Panc1 (cell line): ENCODE data around the gene USP3. TPM values are rescaled to one million over a fixed set of nuclear protein-coding genes. Genes with fewer than 3 reads are reported as not detected.
"Not testable (repeated sequence)": the region's sequence is repeated elsewhere in the genome, so short reads cannot be mapped to it uniquely, and the experiment has no call there.

Experiments
- ATAC-seq: fragments of 200-7000 bp; cut with Tn5 transposase; 2 replicates; pipeline ENCODE4 v1.9.1; 2020; ENCODE audit warnings: mild to moderate bottlenecking, moderate library complexity
- BruUV-seq: library from RNA; stranded (reverse); fragments of 400-500 nt; replicated peaks from 2 replicates; lab custom pipeline; 2021; lab: Mats Ljungman, UMichigan
- CTCF ChIA-PET: fragments of 300-600 bp; sonication (Branson Sonifier 250); formaldehyde crosslinking; loops from one replicate; lab custom pipeline; 2022; ENCODE audit warnings: antibody characterized with exemption; lab: Charles Lee
- POLR2A ChIA-PET: fragments of 300-600 bp; sonication (Branson Sonifier 250); formaldehyde crosslinking; loops from one replicate; lab custom pipeline; 2022; ENCODE audit warnings: antibody characterized with exemption; lab: Charles Lee
- DNase-seq: peaks from one replicate; pipeline ENCODE4 v3.0.0-alpha.2; 2010; ENCODE audit warnings: low read depth, low spot score
- H3K27ac ChIP-seq: 2 replicates; pipeline ENCODE4 v1.5.1; 2011; ENCODE audit warnings: mild to moderate bottlenecking, low read length, inconsistent platforms
- H3K27me3 ChIP-seq: fragments of 200-500 bp; sonication (Bioruptor generic); 2 replicates; pipeline ENCODE4 v1.6.0; 2014; ENCODE audit warnings: low read length, inconsistent platforms; ENCODE audit not compliant: control insufficient read depth, insufficient read depth
- H3K36me3 ChIP-seq: fragments of 200-500 bp; sonication (Bioruptor generic); 2 replicates; pipeline ENCODE4 v1.5.1; 2014; ENCODE audit warnings: inconsistent platforms, mild to moderate bottlenecking, low read length, moderate library complexity; ENCODE audit not compliant: control insufficient read depth, insufficient read depth
- H3K4me1 ChIP-seq: 2 replicates; pipeline ENCODE4 v1.5.1; 2011; ENCODE audit warnings: inconsistent platforms, mild to moderate bottlenecking, low read length, moderate library complexity; ENCODE audit not compliant: control insufficient read depth, insufficient read depth
- H3K4me3 ChIP-seq, 2 experiments: 2 replicates each; pipeline ENCODE4 v1.5.1; 2011 to 2012; ENCODE audit warnings: low read depth in 2 of 2, low read length in 2 of 2, mild to moderate bottlenecking in 2 of 2, inconsistent platforms in 1 of 2, moderate library complexity in 1 of 2
- H3K9me3 ChIP-seq: fragments of 200-500 bp; sonication (Bioruptor generic); 2 replicates; pipeline ENCODE4 v1.5.1; 2014; ENCODE audit warnings: low read depth, mild to moderate bottlenecking, inconsistent platforms, low read length, moderate library complexity; ENCODE audit not compliant: control insufficient read depth, insufficient read depth
- CTCF ChIP-seq: fragments of 450-650 bp; IDR thresholded peaks from 2 replicates; pipeline ENCODE4 v1.5.1; 2017; ENCODE audit warnings: mild to moderate bottlenecking
- POLR2AphosphoS5 ChIP-seq: IDR thresholded peaks from 2 replicates; pipeline ENCODE4 v1.6.1; 2012; ENCODE audit warnings: mild to moderate bottlenecking, low read depth, low read length, moderate library complexity
- REST ChIP-seq, 2 experiments: IDR thresholded peaks; 2 replicates each; pipeline ENCODE4 v1.6.1; 2011 to 2012; ENCODE audit warnings: low read depth in 2 of 2, control low read depth in 1 of 2, low read length in 1 of 2, mild to moderate bottlenecking in 1 of 2, moderate library complexity in 1 of 2; ENCODE audit not compliant: insufficient read depth in 1 of 2
- SIN3A ChIP-seq: IDR thresholded peaks from 2 replicates; pipeline ENCODE4 v1.6.1; 2012; ENCODE audit warnings: low read depth, mild to moderate bottlenecking, low read length, moderate library complexity, borderline replicate concordance; ENCODE audit not compliant: insufficient read depth
- TCF7L2 ChIP-seq: IDR thresholded peaks from 2 replicates; pipeline ENCODE4 v1.6.1; 2011; ENCODE audit warnings: mild to moderate bottlenecking, low read depth, low read length, inconsistent platforms
- in situ Hi-C: cut with HindIII; loops from 2 replicates; pipeline ENCODE4 v1.10.0; 2016; ENCODE audit warnings: low sequenced_read_pairs, low pct_unique_long_range_greater_than_20kb
- intact Hi-C: fragments of 100-400 bp; cut with micrococcal nuclease; formaldehyde crosslinking; loops from one replicate; pipeline ENCODE4 v1.10.0; 2022; ENCODE audit not compliant: unreplicated experiment
- total RNA-seq: library from RNA; stranded (reverse); gene quantifications from one replicate; pipeline ENCODE4 v1.2.1, GENCODE V29; 2021; ENCODE audit not compliant: unreplicated experiment

Gene USP3
- total RNA-seq, 1 experiment from 2014 or later = 51.4 TPM

GRCh38 chr15:63520462-63520861 is 16.1 kb downstream of the USP3 start:
- H3K36me3 ChIP-seq, DNase-seq, in situ Hi-C loops, H3K27ac ChIP-seq, POLR2A ChIA-PET, H3K9me3 ChIP-seq, CTCF ChIA-PET, ATAC-seq, BruUV-seq, H3K27me3 ChIP-seq, intact Hi-C loops, H3K4me3 ChIP-seq: not testable (repeated sequence)
- H3K4me1 ChIP-seq = peaks cover 50% of the 10 kb centered on the region

GRCh38 chr15:63522225-63522578 is 17.8 kb downstream of the USP3 start:
- intact Hi-C loops = no loop called here
- H3K4me1 ChIP-seq = peaks cover 35% of the 10 kb centered on the region
- CTCF ChIA-PET = no interaction called here

More at GRCh38 chr15:63522225-63522578, 17.8 kb downstream of the USP3 start:
- ATAC-seq (0 out of 2 replicates have a peak, but pooled peaks have one; percentile 39), DNase-seq (no peak)
- TF ChIP-seq SIN3A (no peak), TCF7L2 (no peak), REST (IDR thresholded peaks at IDR 0.05; ENCODE audit: insufficient read depth in 1 of 2, low read depth in 2 of 2, low read length in 1 of 2) (no peak), CTCF (no peak), POLR2AphosphoS5 (no peak)
- in situ Hi-C loops = no loop called here
- no peak overlapping the region for H3K27ac ChIP-seq
- H3K27me3 ChIP-seq = no peaks in the 10 kb centered on the region
- no peaks in the 10 kb centered on the region for H3K36me3 ChIP-seq
- H3K9me3 ChIP-seq = no peaks in the 10 kb centered on the region
- BruUV-seq = no TSS peak
- POLR2A ChIA-PET = no interaction called here
- H3K4me3 ChIP-seq = no peak overlapping the region
